ENCODE measurements around the gene THTPA.
A peak's percentile ranks its signal among the peaks of the same experiment; 100 is the strongest.

Gene THTPA

DNA sequence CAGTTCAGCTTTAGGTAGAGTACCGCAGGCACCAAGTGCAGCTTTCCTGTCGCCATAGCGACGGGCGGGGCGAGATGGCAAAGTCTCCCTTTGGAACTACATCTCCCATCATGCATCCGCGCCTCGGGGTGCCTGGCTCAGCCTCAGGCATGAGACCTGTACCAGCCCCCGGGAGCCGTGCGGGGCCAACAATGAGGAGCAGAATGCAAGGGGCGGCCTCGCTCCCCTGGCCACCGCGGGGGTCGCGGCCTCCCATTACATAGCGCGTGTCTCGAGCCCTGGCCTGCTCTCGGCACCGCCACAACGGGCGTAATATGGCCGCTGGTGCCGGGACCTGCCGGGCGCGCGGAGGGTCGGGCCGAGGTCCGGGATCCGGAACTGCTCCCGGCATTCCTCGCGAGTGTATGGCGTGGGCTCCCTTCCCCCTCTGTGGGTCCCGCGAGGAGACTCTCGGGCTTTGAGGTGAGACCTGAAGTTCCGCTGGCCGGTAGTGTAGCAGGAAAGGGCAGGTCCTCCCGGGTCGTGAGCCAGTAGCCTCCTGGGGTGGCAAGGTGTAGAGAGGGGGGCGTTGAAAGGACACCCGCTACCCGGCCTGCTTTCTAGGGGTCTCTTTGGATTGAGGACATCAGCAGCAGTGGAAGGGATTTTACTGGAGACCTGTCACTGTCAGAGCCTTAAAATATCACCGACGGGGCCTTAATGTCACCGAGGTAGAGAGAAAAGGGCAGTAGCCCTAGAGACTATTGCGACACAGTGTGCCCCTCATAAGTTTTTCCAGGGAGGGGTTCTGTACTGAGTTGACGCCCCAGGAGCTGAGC, at the start of gene THTPA:
THTPA (plus strand) TSS at position 390 of the 818 bp plus-strand sequence. CDS start 487 bp downstream, outside the sequence.
- no peak for DNase-seq

GRCh38 chr14:23512156-23512555, 43.9 kb upstream of the THTPA start:
- peak; percentile 99 for DNase-seq

DNA sequence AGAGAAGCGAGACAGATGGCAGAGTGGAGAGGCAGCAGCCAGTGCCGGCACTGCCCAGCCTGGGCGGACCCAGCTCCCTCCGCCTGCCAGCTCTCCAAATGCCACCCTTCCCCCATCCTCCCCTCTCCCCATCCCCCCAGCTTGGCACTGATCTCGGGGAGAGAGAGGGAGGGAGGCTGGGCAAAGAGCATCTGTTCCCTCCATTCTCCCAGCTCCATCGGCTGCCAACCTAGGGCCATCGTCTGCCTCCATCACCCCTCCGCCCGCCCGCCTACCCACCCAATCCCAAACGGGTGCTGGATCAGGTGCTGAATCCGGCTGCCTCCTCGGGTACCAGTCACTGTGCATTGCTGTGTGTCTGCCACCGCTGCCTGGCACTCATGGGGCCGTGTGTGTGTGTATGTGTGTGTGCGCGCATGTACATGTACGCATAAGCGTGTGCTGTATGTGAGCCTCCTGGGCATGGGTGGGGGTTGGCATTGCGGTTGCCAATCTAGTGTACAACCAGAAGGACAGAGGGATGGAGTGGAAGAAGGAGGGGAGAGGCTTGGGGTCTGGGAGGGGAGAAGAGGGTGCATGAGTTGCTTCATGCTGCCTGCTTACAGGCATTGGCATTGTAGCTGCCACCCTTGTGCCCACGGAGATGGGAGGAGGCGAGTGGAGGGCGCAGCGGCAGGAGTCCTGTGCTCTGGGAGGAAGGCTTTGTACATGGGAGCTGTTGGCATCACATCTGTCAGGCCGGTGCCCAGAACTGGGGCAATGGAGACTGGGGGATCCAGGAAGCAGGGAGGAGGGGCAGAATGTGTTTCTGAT, 42.9 kb upstream of the THTPA start:
- peak; percentile 100 for DNase-seq

- DNase-seq = peak; percentile 100
These were observed 42.0 kb upstream of the THTPA start for GRCh38 chr14:23513818-23514643.

GRCh38 chr14:23514644-23514957, 41.5 kb upstream of the THTPA start:
- DNase-seq = peak; percentile 100

DNA sequence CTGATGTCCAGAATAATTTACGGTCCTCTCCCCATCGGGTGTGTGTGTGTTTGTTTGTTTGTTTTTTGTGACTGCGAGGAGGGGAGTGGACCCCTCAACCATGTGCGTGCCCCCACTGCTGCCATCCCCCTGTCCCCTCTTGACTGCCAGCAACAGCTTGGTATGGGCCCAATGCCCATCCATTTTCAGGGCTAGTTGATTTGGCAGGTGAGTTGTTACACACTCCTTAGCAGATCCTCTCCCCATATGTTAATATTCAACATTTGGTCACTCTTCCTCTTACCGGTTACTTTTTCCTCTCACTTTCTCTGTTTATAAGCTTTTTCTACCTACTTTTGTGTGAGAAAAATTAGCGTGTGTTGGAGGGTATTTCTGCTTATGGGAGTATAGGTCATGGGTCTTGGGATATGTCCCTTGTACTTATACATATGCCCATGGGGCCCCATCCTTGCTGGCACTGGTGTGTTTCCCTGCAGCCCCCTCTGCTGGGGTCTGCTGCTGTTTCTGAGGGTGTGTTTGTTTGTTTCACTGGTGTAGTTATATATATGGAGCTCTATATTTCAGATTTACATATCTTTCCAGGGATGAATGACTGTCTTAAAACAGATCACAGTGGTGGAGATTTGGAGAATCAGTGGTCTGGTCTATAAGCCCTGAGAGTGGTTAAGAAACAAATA, 38.3 kb upstream of the THTPA start:
- DNase-seq = no peak

- no peak for DNase-seq
These were observed 37.4 kb upstream of the THTPA start for GRCh38 chr14:23518709-23519108.

DNA sequence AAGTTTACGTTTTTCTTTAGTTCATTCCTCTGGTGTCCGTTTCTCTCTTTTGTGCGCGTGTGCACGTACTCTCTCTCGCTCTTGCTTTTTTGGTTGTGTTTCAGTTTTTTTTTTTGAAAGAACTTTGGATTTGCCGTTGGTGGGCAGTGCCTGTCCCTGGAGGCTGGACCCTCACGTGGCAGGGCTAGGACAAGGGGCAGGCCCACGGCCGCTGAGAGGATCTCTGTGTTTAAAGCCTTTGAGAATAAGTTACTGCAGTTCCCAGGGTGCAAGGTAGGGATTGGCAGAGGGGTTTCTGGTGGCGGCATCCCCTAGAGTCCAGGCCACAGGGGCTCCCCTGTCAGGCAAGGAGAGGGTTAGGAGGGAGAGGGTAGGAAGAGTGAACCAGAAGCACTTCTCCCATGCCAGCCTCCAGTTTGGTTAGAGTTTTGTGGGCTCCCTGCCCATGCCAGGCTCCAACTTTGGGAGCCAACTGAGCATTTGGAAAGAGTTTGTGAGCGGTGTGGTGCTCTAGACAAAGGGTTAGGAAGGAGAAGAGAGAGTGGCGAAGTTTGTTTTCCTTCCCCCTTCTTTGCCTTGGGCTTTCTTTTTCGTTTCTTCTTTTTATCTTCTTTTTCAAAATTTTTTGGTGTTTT, 35.1 kb upstream of the THTPA start:
- no peak for DNase-seq

GRCh38 chr14:23521785-23522640, 34.1 kb upstream of the THTPA start:
- DNase-seq = no peak

DNA sequence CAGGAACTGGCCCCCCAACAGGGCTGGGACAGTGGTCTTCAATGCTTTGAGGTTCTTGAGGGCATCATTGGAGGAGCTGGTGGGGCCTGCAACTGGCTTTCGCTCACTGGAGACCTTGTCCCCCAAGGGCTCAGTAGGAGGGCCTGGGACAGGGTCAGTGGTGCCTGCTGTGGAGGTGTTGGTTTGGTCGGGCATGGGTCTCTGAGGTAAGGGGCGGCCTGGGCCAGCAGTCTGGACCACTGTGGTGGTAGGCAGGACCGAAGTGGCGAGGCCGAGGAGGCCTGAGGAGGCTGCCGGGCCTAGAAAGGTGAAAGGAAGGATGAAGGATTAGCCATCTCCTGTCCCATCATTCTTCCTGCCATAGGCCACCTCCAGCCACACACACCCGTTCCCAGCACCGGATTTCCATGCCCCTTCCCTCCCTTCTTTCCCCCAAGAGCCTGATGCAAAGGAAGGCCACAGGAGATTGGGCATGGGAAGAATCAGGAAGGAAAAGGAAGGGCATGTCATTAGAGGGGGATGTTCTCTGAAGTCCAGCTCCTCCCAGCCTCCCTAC, 33.4 kb upstream of the THTPA start:
- DNase-seq = no peak

- no peak for DNase-seq
These were observed 32.6 kb upstream of the THTPA start for GRCh38 chr14:23523229-23524016.

- DNase-seq = no peak
These were observed 31.1 kb upstream of the THTPA start for GRCh38 chr14:23524954-23525353.

- no peak for DNase-seq
These were observed 30.5 kb upstream of the THTPA start for GRCh38 chr14:23525611-23526010.

DNA sequence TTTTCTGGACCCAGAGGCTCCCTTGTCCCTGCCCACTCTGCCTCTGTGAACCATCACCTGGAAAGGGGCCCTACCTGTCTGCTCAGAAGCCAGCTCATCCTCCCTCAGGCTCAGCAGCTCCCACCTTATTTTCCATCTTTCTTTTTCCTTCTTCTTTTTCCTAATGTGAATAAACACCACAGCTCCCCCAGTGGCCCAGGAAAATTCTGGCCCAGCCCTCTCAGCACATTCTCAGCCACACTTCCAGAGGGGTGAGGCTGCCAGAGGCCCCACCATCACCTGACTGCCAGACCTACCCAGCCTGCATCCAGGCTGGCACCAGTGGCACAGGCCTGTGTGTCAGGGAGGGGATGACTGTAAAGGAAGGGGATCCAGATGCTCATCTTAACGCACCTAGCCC, 27.5 kb upstream of the THTPA start:
- no peak for DNase-seq

GRCh38 chr14:23529016-23529415, 27.1 kb upstream of the THTPA start:
- DNase-seq = no peak

GRCh38 chr14:23530375-23531055, 25.6 kb upstream of the THTPA start:
- DNase-seq = peak; percentile 98

DNA sequence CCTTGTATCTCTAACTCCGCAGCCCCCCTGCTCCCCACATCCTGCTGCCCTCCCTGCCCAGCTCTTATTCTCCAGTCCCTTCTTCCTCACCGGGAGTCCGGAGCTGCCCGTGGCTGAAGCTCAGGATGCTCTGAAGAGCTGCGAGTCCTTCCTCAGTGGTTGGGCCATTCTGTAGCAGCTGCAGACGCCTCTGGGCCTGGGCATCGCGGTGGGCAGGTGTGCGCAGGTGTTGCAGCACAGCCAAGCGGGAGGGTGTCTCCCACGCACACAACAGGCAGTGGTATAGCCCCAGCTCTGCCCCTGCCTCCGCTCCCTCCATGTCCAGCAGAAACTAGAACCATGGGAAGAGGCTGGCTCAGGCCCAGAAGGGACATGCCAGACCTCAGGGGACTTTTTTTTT, 24.7 kb upstream of the THTPA start:
- no peak for DNase-seq

GRCh38 chr14:23532658-23533057, 23.4 kb upstream of the THTPA start:
- no peak for DNase-seq

DNA sequence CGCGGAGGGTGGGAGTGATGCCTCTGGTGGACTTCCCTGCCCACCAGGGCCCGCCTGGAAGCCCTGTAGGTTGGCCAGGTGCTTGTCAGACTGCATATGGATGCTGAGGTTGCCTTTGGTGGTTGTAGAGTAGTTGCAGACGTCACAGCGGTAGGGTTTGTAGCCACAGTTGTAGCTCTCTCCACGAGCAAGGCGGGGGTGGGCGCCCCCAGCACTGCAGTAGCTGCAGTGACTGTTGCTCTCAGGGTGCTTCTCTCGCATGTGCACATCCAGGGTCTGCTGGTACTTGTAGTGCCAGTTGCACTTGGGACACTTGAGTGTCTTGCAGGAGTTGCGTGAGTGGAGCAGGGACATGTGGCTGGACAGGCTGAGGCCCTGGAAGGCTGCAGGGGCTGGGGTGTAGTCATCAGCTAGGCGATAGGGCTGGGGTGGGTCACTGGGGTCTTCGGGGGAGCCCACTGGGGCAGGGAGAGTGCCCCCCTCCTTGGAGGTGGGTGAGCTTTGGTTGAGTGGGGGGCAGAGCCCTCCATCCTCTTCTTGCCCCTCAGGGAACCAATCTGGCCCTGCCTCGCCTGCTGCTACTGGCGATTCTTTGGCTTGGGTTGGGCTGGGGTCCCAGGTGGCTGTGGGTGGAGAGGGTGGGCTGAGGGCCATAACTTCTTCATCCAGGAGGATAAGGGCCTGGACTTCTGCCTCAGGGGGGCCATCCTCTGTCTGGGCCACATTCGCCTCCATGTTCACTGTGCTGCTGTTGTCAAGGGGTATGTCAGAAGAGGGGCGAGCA, 22.2 kb upstream of the THTPA start:
- DNase-seq = no peak

All from NCI-H2029 treated with DMSO at 0.1 percent for 48 hours (cell line).